ENCODE measurements around the gene HIVEP2.

- TF ChIP-seq CTCF (conservative IDR thresholded peaks at IDR 0.05 in 1 of 2, IDR thresholded peaks at IDR 0.05 in 1 of 2; ENCODE audit: low read depth in 1 of 2, low read length in 2 of 2) (no peak), EZH2 (IDR thresholded peaks at IDR 0.05; ENCODE audit: low read length, missing control alignments) (no peak)
Measured at GRCh38 chr6:142825760-142826159, 119.2 kb downstream of the HIVEP2 start.

All from fibroblast of lung (primary cell).